Panc1 (cell line): ENCODE results near the gene AQP7.
"Not testable (repeated sequence)": the region's sequence is repeated elsewhere in the genome, so short reads cannot be mapped to it uniquely, and the experiment has no call there.

Source experiments
- CTCF ChIP-seq: fragments of 450-650 bp; IDR thresholded peaks from 2 replicates; pipeline ENCODE4 v1.5.1; 2017; ENCODE audit warnings: mild to moderate bottlenecking
- POLR2AphosphoS5 ChIP-seq: IDR thresholded peaks from 2 replicates; pipeline ENCODE4 v1.6.1; 2012; ENCODE audit warnings: mild to moderate bottlenecking, low read depth, low read length, moderate library complexity
- SIN3A ChIP-seq: IDR thresholded peaks from 2 replicates; pipeline ENCODE4 v1.6.1; 2012; ENCODE audit warnings: low read depth, mild to moderate bottlenecking, low read length, moderate library complexity, borderline replicate concordance; ENCODE audit not compliant: insufficient read depth

- not testable (repeated sequence) for TF ChIP-seq SIN3A, POLR2AphosphoS5, CTCF
Observed at GRCh38 chr9:33399047-33399446, 3.3 kb downstream of the AQP7 start.
